ENCODE results near the gene PCSK1.

DNA sequence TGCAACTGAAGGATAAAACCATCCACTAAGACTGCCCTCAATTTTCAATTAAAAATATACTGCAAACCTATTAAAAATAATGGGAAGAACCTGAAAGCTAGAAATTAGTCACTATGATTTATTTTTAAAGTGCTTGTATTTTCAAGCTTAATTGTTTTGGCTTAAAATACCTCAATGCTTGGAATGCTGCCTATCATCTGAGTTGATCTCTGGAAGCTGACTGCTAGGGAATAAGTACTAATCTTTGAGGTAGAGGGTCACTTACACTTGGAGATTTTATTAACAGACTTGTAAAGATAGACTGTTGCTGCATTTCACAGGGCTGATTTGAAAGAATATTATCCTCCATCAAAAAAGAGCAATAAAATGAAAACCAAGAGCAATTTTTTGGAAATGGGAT lies 6.2 kb downstream of the PCSK1 start:
- TF ChIP-seq POLR2A (IDR thresholded peaks at IDR 0.05; ENCODE audit: low read length): no peak
- no peak for TF ChIP-seq GATA1 (IDR thresholded peaks at IDR 0.05; ENCODE audit: low read depth, low read length)

Data from erythroblast (primary cell).